Body of pancreas (tissue), 4 donors: Measurements from ENCODE around the gene MARCKS. TPM values are rescaled to one million over a fixed set of nuclear protein-coding genes. Genes with fewer than 3 reads are reported as not detected.

Experiments used
- ATAC-seq: fragments of 150-250 bp; one replicate; pipeline ENCODE4 v1.9.1; 2016
- DNase-seq, 4 donors: peaks; one replicate each; pipeline ENCODE4 v3.0.0-alpha.2; 2019
- H3K27ac ChIP-seq, 4 donors: fragments of 200-600 bp; sonication (generic); 1 replicate in 3 of 4; 2 replicates in 1 of 4; pipeline versions ENCODE4 v1.5.1 to v1.6.1; 2016 to 2019; ENCODE audit warnings: mild to moderate bottlenecking in 1 of 4, mixed read lengths in 1 of 4, moderate library complexity in 1 of 4
- H3K27me3 ChIP-seq, 2 donors: fragments of 200-600 bp; sonication (generic); one replicate each; pipeline ENCODE4 v1.6.0; 2016; ENCODE audit warnings: mild to moderate bottlenecking in 1 of 2
- H3K36me3 ChIP-seq, 2 donors: fragments of 200-600 bp; sonication (generic); replicated peaks in 1 of 2; 2 replicates each; pipeline ENCODE4 v1.5.1; 2016; ENCODE audit warnings: low read depth in 2 of 2; ENCODE audit not compliant: insufficient read depth in 1 of 2
- H3K4me1 ChIP-seq: fragments of 200-600 bp; sonication (generic); one replicate; pipeline ENCODE4 v1.6.0; 2016
- H3K4me3 ChIP-seq, 2 donors: fragments of 200-600 bp; sonication (generic); 1 replicate in 1 of 2; 2 replicates in 1 of 2; pipeline ENCODE4 v1.5.1; 2016 to 2019
- H3K9me3 ChIP-seq, 3 donors: fragments of 200-600 bp; sonication (generic); 1 replicate in 2 of 3; 2 replicates in 1 of 3; pipeline ENCODE4 v1.5.1; 2016
- CTCF ChIP-seq, 7 experiments: fragments of 450-650 bp in 4 of 7; fragments of 200-600 bp in 3 of 7; sonication (generic) in 3 of 7; IDR thresholded peaks; one replicate each; pipeline ENCODE4 v1.5.1; 2016 to 2019; ENCODE audit warnings: antibody characterized with exemption in 7 of 7
- POLR2A ChIP-seq, 3 donors: fragments of 450-650 bp; IDR thresholded peaks; one replicate each; pipeline ENCODE4 v1.6.1; 2016; ENCODE audit warnings: antibody characterized with exemption in 3 of 3, mild to moderate bottlenecking in 2 of 3
- WGBS, 2 donors: methylation state at CpG; one replicate each; pipeline ENCODE4 v1.1.5; 2017; 5-methylcytosine and 5-hydroxymethylcytosine counted together
- intact Hi-C: fragments of 100-400 bp; cut with DNase I; formaldehyde crosslinking; loops from one replicate; pipeline ENCODE4 v1.15.1; 2023
- total RNA-seq, 2 donors: library from RNA; depleted of rRNA; stranded (reverse); fragments of >200 nt; gene quantifications; one replicate each; pipeline ENCODE4 v1.1.0, GENCODE V29; 2016

MARCKS gene, protein sequence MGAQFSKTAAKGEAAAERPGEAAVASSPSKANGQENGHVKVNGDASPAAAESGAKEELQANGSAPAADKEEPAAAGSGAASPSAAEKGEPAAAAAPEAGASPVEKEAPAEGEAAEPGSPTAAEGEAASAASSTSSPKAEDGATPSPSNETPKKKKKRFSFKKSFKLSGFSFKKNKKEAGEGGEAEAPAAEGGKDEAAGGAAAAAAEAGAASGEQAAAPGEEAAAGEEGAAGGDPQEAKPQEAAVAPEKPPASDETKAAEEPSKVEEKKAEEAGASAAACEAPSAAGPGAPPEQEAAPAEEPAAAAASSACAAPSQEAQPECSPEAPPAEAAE
- total RNA-seq = 100 to 1,000 TPM in 1 of 2 donors, 10 to 100 TPM in 1; 68.5 to 109 TPM

- peak within 1 kb of the TSS; percentile 79 to 94 for H3K4me3 ChIP-seq
- H3K9me3 ChIP-seq = no peaks in the 10 kb centered on the region
- TF ChIP-seq POLR2A (IDR thresholded peaks at IDR 0.05) = peak; percentile 80 to 95 (median 93)
- no peak for TF ChIP-seq CTCF (IDR thresholded peaks at IDR 0.05)
- intact Hi-C loops = no loop called here
- peak; percentile 66 for ATAC-seq
- WGBS, 2 donors = 0% methylated on average over 49 of the region's 49 CpGs
- H3K27ac ChIP-seq = peak within 1 kb of the TSS; percentile 97 to 100 (median 99)
- H3K4me1 ChIP-seq = peaks cover 26% of the 10 kb centered on the region
- no peaks in the 10 kb centered on the region for H3K36me3 ChIP-seq
- DNase-seq = peak; percentile 87 to 92 (median 90)
- no peaks in the 10 kb centered on the region for H3K27me3 ChIP-seq
Measured at GRCh38 chr6:113856625-113857555, at the start of gene MARCKS. Gene MARCKS (plus strand): TSS chr6:113857345. CDS start chr6:113857746, 401 bp downstream.

DNA sequence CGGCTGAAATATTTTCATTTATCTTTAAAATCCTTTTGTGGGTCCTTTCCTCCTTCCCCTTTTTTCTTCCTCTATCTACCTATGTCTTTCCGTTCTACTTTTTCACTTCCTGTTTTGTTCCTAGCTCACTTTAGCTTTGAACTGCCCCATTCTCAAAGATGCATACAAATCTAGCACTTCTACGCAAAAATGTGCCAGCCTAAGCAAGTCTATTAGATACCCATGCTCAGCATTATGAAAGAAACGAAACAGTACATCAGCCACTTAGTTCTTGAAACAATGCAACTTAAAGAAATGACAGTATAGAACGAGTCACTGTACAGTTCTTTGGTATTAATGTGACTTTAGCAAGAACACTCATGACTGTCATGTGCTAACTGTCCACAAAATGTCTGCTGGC, 47.3 kb upstream of the MARCKS start:
- peak overlapping the region in 1 of 4 donors; percentile 64 for H3K27ac ChIP-seq
- no peaks in the 10 kb centered on the region for H3K9me3 ChIP-seq
- H3K36me3 ChIP-seq = no peaks in the 10 kb centered on the region
- DNase-seq (peak in 1 of 4 donors; percentile 37), ATAC-seq (no peak)
- no peaks in the 10 kb centered on the region for H3K4me1 ChIP-seq
- TF ChIP-seq CTCF (IDR thresholded peaks at IDR 0.05) = no peak
- intact Hi-C loops = no loop called here
- no peaks in the 10 kb centered on the region for H3K27me3 ChIP-seq
- WGBS, 2 donors = 71 to 81% methylated on average over 5 of the region's 5 CpGs
- no peak overlapping the region for H3K4me3 ChIP-seq

GRCh38 chr6:113813142-113813541, 44.0 kb upstream of the MARCKS start:
- intact Hi-C loops = no loop called here
- DNase-seq (no peak), ATAC-seq (no peak)
- H3K9me3 ChIP-seq = no peaks in the 10 kb centered on the region
- no peak for TF ChIP-seq POLR2A (IDR thresholded peaks at IDR 0.05)
- TF ChIP-seq CTCF (IDR thresholded peaks at IDR 0.05) = no peak
- 63 to 78% methylated on average over 3 of the region's 3 CpGs for WGBS, 2 donors
- peaks cover 6% of the 10 kb centered on the region for H3K4me1 ChIP-seq
- H3K27me3 ChIP-seq = no peaks in the 10 kb centered on the region
- H3K36me3 ChIP-seq = no peaks in the 10 kb centered on the region
- no peak overlapping the region for H3K27ac ChIP-seq
- no peak overlapping the region for H3K4me3 ChIP-seq

DNA sequence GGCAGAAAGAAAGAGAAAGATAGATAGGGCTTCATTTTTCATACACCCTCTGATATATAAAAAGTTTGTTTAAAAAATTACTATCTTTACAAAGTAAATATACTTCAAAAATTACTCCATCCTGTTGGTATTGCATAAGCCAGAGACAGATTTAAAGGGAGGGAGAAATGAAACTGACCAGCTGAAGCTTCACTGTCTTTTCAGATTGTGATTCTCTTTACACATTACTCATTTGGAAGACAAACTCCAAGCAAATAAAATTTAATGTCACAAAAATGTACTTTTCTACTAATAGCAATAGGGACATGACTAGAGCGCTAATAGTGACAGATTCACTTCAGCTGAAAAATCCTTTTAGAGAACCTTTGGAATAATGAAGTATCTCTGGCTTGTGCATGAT, 38.6 kb upstream of the MARCKS start:
- Histone ChIP-seq H3K4me3 (no peak overlapping the region), H3K27me3 (no peaks in the 10 kb centered on the region), H3K4me1 (peaks cover 23% of the 10 kb centered on the region), H3K27ac (peak overlapping the region; percentile 35 to 75 (median 46)), H3K9me3 (no peaks in the 10 kb centered on the region), H3K36me3 (no peaks in the 10 kb centered on the region)
- intact Hi-C loops = no loop called here
- ATAC-seq = peak; percentile 38
- DNase-seq = no peak
- 59 to 67% methylated on average over 1 of the region's 1 CpG for WGBS, 2 donors
- no peak for TF ChIP-seq POLR2A (IDR thresholded peaks at IDR 0.05)
- TF ChIP-seq CTCF (IDR thresholded peaks at IDR 0.05) = no peak
